Loucy (cell line): ENCODE measurements around the gene ZNF865.

Experiments used
- EZH2phosphoT487 ChIP-seq: fragments of 200-600 bp; IDR thresholded peaks from 2 replicates; pipeline ENCODE4 v1.6.1; 2018; ENCODE audit warnings: antibody characterized with exemption, mild to moderate bottlenecking, moderate library complexity, borderline replicate concordance
- TF ChIP-seq, protein P1 (sequence below): fragments of 200-600 bp; sonication (generic); conservative IDR thresholded peaks from 2 replicates; pipeline ENCODE4 v1.5.1; 2014; ENCODE audit warnings: mild to moderate bottlenecking, antibody characterized with exemption, low read length

DNA sequence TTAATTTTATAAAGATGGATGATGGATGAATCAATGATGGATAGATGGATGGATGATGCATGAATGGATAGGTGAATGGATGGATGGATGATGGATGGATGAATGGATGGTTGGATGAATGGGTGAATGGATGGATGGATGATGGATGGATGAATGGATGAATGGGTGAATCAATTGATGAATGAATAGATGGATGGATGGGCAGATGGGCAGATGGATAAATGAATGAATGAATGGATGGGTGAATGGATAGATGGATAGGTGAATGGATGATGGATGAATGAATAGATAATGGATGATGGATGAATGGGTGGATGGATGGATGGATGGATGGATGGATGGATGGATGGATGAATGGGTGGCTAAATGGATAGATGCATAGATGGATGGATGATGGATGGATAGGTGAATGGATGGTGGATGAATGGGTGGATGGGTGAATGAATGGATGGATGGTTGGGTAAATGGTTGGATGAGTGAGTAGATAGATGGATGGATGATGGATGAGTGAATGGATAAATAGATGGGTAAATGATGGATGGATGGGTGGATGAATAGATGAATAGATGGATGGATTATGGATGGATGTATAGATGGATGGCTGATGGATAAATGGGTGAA, 37.6 kb upstream of the ZNF865 start:
- TF ChIP-seq, protein P1, sequence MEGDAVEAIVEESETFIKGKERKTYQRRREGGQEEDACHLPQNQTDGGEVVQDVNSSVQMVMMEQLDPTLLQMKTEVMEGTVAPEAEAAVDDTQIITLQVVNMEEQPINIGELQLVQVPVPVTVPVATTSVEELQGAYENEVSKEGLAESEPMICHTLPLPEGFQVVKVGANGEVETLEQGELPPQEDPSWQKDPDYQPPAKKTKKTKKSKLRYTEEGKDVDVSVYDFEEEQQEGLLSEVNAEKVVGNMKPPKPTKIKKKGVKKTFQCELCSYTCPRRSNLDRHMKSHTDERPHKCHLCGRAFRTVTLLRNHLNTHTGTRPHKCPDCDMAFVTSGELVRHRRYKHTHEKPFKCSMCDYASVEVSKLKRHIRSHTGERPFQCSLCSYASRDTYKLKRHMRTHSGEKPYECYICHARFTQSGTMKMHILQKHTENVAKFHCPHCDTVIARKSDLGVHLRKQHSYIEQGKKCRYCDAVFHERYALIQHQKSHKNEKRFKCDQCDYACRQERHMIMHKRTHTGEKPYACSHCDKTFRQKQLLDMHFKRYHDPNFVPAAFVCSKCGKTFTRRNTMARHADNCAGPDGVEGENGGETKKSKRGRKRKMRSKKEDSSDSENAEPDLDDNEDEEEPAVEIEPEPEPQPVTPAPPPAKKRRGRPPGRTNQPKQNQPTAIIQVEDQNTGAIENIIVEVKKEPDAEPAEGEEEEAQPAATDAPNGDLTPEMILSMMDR, result no peak
- TF ChIP-seq EZH2phosphoT487, result no peak
